Activated CD4-positive, alpha-beta T cell treated with anti-CD3 and anti-CD28 coated beads, Interleukin-2, amount 50 U/mL, for 16 hours (primary cell): Measurements from ENCODE around the gene BORCS5.
A peak's percentile ranks its signal among the peaks of the same experiment; 100 is the strongest.

Experiments
- DNase-seq: peaks from one replicate; pipeline ENCODE4 v3.0.0-alpha.2; 2020

BORCS5 gene

DNA sequence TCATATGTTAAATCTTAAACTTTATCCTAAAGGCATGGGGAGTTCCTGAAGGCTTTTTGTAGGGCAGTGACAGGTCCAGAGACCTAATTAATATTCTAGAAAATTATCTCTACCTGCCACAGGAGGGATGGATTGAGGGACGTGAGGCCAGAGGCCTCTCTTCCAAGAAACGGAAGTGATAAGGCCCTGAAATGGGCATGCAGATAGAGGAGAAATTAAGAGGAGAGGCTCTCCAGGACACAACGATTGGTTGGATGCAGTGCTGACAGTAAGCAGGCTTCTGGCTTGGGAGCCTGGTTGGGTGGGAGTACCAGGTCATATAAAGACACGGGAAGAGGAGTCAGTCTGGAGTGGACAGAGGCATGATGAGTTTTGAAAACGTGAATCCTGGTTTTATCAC is 3.1 kb upstream of the BORCS5 start:
- DNase-seq: no peak

DNA sequence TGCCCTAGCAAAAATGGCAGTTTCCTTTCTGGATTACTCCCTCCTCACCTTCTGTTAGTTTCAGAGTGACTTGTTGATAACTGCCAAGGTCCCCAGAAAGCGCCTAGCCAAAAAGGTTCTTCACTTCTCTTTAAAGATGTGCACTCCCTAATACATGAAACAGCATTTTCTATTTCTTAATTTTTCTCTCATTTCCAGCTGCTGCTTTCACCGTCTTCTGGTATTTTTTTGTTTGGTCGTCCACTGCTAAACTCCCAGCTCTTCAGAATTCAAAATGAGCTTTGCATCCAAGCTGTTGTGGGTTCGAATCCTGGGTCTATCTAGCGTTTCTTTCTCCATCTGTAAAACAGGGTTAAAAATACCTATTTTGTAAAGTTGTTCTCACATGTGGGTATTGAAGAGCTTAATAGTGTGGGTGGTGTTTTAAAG is 397 bp upstream of the BORCS5 start:
- DNase-seq: peak; percentile 49

DNA sequence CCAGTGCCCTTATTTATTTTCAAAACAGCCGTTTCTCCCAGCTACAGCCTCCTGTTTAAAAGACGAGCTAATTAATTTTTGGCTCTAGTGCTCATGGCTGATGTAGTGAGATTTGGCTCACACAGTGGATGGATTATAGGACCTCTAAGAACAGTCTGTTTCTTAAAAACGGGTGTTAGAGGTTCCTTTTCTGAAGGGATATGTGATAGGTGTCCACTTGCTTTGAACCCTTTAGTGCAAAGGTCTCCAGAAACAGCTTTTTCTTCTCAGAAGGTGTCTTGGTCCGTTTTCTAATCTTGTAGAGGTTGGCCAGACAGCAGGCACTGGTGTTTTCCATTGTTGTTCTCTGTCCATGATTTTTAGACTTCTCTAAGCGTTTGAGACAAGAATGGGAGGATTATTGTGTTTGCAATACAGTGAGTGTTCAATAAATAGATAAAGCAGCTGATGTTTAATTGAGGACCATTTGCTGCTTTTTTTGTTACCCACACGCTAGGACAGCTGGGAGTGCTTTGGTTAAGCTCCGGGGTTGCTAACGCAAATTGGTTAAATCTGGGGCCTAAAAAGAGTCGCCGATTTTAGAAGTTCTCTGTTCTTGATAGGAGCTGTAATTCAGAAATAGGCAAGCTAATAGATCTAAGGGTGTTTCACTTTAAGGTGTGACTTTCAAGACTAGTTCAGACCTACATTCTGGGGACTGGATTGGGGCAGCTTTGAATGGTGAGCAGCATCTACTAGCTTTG is 1.0 kb downstream of the BORCS5 start:
- peak; percentile 41 for DNase-seq

DNA sequence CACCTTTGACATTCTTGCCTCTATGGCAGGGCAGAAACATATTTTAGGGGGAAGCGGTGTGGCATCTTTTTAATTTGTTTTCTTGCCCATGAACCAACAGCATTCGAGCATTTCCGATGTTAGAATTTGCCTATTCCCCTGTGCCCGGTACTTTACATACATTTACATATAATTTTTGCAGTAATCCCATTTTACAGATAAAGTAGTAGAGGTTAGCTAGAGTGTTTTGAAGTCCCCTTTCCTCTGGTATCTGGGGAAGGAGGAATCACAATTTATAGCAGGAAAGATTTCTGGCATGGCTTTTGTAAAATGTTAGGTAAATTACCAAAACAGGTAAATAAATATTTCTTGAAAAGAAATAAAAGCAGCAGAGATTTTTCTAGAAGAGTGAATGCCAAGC is 1.6 kb downstream of the BORCS5 start:
- DNase-seq: no peak

DNA sequence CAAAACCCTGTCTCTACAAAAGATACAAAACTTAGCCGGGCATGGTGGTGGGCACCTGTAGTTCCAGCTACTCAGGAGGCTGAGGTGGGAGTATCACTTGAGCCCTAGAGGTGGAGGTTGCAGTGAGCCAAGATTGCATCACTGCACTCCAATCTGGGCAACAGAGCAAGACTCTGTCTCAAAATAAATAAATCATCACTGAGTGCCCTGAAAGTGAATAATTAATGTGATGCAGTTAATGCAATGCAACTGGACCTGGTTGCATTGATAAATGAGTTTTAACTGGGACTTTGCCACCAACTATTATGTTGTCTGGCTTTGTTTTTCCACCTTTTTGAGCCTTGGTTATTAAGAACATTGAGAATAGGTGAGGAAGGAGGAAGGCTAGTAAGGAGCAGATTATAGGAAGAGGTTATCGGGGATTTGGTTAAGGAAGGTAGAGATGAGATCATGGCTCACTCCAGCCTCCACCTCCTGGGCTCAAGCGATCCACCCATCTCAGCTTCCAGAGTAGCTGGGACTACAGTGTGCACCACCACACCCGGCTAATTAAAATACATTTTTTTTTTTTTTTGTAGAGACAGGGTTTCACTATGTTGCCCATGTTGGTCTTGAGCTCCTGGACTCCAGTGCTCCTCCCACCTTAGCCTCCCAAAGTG is 8.0 kb downstream of the BORCS5 start:
- DNase-seq: no peak

DNA sequence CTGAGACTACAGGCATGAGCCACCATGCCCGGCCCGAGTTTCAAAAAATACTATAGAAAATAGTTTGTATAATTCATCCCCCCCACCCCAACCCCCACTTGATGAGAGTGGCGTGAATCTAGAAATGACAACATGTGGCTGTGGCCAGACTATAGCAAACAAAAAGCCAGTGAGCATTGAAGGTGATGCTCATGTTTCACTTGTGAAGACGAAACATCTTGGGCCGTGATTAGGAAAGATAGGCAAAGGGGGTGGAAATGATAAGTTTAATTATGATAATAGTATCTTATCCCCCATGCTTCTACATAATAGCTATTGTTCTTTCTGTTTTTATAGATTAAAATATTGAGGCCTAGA is 8.5 kb downstream of the BORCS5 start:
- DNase-seq: no peak

DNA sequence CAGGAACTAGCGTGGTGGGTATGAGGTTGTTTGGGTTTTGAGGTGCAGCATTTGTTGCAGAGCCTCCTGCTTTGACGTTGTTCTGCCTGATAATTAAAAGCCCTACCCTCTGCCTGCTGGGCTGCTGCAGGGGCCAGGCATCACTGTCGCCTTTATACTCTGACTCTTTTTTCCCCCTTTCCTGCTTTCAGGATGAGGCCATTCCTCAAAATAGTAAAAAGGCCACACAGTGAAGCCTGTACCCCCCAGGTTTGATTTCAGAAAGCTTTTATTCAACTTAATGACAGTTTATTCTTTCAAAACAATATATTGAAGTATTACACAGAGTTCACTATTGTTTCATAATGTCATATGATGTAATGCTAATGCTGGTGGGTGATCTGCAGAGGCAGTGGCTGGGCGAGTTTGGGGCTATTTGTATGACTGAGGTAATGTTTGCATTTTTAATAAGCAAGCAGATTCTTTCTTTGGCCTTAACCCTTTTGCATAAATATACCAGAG is 9.1 kb downstream of the BORCS5 start:
- no peak for DNase-seq

DNA sequence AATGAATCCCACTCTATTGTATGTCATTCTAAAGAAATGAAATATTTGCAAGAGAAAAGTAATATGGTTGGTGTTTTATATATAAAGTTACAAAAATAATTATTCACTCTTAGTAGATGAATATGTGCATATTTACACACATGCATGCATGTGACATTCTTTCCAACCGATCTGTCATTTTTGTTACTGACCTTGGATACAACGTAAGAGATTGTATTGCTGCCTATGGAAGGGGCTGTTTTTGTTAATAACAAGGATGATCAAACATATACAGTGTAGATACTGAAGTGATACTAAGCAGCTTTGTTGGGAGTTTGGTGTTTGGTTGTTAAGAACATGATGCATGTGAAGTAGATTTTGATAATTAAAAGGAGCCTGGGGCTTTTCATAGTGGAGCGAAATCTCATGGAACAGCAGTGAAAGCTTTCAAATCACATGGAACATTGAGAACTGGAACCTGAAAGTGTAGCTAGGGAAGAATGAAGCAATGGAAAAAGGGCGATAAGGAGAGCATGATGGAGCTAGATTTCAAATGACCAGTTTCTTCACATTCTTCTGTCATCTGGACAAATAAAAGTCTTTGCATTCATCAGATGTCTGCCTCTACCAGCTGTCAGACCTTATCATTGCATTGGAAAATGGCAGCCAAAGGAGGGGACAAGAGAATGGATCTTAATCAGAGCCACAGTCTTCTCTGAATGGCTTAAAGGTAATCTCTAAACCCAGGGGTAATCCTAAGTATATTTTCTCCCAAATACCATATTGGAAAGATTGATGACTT is 10.0 kb downstream of the BORCS5 start:
- no peak for DNase-seq

DNA sequence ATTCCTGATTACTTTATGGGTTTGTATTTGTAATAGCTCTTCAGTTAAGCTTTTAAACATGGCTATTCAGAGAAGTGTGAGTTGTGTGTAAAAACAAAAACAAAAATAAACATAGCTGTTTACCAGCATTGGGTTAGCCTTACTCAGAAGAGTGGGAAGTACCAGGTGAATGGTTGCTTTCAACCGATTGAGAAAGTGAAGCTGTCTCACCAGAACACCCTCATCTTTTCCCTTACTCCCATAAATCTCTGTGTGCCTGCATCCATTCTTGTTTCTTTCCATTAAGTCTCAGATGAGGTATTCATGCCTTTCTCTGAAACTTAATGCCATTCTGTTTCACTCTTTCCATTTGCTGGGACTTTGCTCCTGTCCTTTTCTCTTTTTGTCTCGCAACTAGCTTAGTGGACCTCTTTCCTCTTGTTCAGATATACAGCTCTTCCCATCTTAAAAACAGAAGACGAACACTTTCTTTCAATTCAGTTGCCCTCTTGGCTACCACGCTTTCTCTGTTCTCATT is 10.7 kb downstream of the BORCS5 start:
- no peak for DNase-seq

DNA sequence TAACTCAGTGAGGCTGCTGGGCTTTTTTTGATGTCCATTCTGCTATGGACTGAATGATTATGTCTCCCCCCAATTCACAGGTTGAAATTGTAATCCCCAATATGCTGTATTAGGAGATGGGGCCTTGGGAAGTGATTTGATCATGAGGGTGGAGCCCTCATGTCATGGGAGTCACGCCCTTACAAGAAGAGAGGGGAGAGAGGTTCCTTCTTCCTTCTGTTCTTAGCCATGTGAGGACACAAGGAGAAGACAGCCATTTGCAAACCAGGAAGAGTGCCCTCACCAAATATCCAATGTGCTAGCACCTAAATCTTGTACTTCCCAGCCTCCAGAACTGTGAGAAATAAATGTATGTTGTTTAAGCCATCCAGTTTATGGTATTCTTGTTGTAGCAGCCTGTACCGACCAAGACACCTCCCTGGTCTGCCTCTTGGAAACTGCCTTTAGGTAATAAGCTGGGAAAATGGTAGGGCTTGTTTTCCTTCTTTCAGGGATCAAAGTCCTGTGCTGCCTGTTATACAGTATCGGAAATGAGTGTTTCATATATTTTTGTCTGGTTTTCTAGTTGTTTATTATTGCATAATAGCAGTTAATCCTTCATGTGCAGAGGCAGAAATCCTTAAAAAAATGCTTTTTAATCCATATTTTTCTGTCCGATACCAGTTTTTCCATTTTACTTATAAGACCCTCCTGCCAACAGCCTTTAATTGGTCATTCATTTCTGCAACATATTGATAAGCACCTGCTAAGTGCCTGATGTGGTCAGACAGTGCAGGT is 16.3 kb downstream of the BORCS5 start:
- DNase-seq: no peak

DNA sequence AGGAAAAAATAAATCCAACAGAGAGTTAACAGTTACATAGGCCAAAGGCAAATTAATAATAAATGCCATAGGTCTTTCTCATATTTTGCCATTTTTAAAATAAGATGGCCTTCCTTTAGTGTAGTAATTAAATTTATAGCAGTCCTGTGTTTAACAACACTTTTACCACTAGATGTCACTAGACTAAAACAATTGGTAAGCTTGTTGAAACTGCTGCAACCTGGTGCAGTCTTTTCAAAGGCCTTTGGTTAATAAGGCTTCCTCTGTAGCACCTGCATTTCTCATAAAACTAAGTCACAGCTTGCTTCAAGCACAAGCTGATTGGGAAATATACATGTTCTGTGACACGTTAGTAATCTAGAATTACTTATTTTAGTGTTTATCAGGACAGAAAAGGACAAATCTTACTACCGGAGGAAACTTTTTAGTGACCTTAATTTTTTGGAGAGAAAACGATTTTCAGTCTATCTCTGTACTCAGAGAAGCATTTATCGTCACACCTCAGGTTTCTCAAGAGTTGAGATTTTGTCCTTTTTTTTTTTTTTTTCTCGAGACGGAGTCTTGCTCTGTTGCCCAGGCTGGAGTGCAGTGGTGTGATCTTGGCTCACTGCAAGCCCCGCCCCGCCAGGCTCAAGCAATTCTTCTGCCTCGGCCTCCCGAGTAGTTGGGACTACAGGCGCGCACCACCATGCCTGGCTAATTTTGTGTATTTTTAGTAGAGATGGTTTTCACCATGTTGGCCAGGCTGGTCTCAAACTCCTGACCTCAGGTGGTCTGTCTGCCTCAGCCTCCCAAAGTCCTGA is 20.0 kb downstream of the BORCS5 start:
- DNase-seq: peak; percentile 84

DNA sequence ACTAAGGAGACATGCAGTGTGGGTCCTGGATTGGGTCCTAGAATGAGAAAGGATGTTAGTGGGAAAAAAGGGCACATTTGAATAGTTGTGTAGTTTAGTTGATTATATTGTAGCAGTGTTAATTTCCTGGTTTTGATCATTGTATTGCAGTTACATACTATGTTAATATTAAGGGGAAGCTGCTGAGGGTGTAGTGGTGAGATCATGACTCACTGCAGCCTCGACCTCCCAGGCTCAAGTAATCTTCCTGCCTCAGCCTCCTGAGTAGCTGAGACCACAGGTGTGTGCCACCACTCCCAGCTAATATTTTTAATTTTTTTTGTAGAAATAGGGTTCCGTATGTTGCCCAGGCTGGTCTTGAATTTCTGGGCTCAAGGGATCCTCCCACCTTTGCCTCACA is 21.7 kb downstream of the BORCS5 start:
- DNase-seq: peak; percentile 33

DNA sequence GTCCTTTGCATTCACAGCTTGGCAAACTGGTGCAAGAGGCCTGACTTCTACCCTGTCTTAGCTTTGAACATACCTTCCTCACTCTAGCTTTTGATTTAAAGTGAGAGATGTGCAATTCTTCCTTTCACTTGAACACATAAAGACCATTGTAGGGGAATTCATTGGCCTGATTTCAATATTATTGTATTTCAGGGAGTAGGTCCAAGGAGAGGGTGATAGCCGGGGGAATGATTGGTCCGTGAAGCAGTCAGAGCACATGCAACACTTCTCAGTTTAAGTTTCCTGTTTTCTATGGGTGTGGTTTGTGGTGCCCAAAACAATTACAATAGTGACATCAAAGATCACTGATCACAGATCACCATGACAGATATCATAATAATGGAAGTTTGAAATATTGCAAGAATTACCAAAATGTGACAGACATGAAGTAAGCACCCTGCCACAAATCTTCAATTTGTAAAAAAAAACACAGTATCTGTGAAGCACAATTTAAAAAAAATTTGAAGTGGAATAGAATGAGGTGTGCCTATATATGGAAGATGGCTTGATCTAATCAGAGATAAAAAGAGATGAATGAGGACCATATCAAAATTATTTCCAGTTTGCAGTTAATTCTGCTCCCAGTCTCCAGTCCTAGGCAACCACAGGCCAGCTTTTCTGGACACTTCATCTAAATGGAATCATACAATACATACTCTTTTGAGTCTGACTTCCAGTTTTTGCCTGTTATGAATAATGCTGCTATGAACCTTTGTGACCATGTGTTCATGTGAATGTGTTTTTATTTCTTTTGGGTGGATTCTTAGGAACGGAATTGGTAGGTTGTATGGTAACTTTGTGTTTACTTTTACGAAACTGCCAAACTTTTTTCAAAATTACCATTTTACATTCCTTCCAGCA is 23.2 kb downstream of the BORCS5 start:
- DNase-seq: peak; percentile 83

DNA sequence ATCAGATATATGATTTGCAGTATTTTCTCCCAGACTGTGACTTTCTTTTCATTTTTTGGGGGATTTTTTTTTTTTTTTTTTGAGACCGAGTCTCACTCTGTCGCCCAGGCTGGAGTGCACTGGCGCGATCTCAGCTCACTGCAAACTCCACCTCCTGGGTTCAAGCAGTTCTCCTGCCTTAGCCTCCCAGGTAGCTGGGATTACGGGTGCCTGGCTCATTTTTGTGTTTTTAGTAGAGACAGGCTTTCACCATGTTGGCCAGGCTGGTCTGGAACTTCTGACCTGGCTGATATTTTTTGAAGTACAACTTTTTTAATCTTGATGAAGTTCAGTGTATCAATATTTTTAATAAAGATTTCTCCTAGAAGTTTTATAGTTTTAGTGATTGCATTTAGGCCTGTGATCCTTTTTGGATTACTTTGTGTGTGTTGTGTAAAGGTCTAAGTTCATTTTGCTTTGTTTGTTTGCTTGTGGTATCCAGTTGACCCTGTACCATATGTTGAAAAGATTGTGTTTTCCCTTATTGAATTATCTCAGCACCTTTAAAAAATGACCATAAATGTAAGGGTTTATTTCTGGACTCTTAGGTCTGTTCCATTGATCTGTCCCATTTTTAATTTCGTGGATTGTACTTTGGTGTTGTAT is 24.2 kb downstream of the BORCS5 start:
- DNase-seq: no peak

DNA sequence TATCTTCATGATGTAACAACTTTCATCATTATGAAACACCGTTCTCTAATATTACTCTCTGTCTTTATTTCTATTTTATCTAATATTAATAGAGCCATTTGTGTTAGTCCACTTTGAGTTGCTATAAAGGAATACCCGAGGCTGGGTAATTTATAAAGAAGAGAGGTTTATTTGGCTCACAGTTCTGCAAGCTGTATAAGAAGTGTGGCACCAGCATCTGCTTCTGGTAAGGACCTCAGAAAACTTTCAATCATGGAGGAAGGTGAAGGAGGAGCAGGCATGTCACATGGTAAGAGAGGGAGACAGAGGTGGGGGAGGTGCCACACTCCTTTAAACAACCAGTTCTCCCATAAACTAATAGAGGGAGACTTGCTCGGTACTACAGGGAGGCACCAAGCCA is 25.1 kb downstream of the BORCS5 start:
- DNase-seq: no peak

DNA sequence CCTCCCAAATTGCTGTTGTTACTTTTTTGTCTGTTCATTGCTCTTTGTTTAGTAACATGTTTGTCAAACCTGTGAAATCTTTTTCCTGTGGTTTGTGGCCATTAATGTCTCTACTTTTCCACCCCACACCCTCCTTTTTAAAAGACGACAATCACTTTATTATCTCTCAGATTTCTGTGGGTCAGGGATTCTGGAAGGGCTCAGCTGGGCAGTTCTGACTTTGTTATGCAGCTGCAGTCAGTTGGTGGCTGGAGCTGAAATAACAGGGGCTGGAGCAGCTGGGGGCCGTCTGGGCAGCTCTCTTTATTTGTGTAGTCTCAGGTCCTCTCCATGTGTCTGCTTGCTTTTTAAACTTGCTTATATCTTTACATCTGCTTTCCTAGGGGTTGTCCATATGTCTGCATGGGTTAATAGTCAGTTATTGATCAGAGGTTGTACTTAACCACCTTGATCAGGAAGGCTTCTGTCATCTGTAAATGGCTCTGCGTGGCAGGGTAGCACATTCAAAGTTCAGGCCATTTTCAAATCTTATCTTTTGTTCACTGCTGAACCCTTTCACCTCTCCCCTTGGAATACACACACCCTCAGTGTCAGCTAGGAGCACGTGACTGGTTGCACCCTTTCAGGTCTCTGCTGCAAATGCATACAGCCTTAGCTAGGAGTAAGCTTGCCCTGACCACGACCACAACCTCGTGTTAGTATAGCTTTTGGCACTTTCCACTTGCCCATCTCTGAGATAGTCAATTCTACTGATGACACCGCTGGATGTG is 27.9 kb downstream of the BORCS5 start:
- peak; percentile 84 for DNase-seq

DNA sequence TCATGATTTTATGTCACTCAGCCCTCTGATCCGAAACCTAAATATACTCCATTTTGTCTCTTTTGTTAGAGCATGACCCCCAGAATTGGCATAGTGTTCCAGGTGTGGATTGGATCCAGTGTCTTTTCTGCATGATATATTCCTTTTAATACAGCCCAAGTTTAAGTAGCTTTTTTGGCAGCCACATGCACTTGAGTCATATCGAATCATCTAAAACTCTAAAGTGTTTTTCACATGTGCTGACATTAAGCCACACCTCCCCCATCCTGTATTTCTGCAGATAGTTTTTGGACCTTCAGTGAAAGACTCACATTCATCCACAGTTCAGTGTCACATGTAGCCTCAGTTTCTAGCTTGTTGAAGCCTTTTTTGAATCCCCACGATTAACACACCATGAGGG is 30.6 kb downstream of the BORCS5 start:
- DNase-seq: peak; percentile 42

DNA sequence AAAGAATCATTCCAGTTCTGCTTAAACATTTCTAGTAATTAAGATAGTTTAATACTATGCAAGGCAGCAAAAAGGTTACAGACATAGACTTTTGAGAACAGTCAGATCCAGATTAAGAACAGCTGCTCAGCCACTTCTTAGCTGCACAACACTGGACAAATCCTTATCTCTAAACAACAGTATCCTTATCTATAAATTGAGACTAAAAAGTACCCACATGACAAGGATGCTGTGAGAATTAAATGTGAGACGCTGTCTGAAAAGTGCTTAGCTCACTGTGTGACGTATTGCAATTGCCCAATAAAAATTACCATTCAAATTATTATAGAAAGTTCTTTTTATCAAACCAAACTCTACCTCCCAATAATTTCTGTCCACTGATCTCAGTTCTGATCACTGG is 35.5 kb downstream of the BORCS5 start:
- DNase-seq: no peak

DNA sequence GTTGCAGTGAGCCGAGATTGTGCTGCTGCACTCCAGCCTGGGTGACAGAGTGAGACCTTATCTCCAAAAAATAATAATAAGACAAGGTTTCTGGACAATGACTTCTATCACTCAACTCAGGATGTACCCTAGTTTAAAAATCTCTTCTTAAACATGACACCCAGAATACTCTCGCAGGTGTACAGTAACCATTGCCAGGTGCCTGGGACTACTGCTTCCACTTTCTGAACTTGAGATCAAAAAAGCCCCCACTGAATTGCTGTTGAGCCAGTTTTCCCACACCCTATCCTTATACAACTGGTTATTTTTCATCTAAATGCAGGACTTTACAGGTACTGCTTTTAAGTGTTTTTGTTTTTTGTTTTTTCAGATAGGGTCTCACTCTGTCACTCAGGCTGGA is 36.3 kb downstream of the BORCS5 start:
- no peak for DNase-seq

DNA sequence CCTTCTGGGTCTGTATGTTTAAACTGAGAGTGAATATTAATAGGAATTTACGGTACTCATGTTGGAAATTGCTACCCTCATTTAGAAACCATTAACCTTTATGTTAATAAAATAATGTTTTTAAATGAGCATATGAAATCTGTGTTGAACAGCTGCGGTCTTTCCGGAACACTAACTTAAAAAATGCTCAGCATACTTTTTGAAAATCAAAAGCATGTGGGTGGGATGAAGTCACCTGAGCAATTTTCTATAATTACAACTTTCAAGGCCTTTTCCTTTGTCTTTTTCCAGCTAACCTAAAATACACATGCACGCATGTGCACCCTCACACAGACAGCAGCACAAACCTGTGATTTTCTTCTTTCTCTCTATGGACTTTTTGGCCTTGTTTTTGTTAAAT is 39.8 kb downstream of the BORCS5 start:
- DNase-seq: no peak
